PC-3 (cell line): ENCODE data around the gene PIM3. TPM values are rescaled to one million over a fixed set of nuclear protein-coding genes. Genes with fewer than 3 reads are reported as not detected.

Source experiments
- ATAC-seq: fragments of 200-7000 bp; cut with Tn5 transposase; 2 replicates; pipeline ENCODE4 v1.9.1; 2020; ENCODE audit warnings: mild to moderate bottlenecking, moderate library complexity
- BruUV-seq: library from RNA; stranded (reverse); fragments of 400-500 nt; replicated peaks from 2 replicates; lab custom pipeline; 2021; lab: Mats Ljungman, UMichigan
- CTCF ChIA-PET: fragments of 300-600 bp; sonication (Branson Sonifier 250); formaldehyde crosslinking; loops from one replicate; lab custom pipeline; 2022; ENCODE audit warnings: antibody characterized with exemption; lab: Charles Lee
- POLR2A ChIA-PET: fragments of 300-600 bp; sonication (Branson Sonifier 250); formaldehyde crosslinking; loops from one replicate; lab custom pipeline; 2022; ENCODE audit warnings: antibody characterized with exemption; ENCODE audit not compliant: unreplicated experiment; lab: Charles Lee
- DNase-seq: peaks from one replicate; pipeline ENCODE4 v3.0.0-alpha.2; 2015
- H2AFZ ChIP-seq: fragments of 300-600 bp; sonication (generic); 2 replicates; pipeline ENCODE4 v1.6.0; 2016; ENCODE audit warnings: antibody characterized with exemption, low read length
- H3F3A ChIP-seq: fragments of 300-600 bp; sonication (generic); one replicate; pipeline ENCODE4 v1.6.0; 2017; ENCODE audit warnings: antibody characterized with exemption, low read length, control low read depth, mild to moderate bottlenecking; ENCODE audit not compliant: unreplicated experiment
- H3K27ac ChIP-seq: fragments of 300-600 bp; sonication (generic); 2 replicates; pipeline ENCODE4 v1.5.1; 2016; ENCODE audit warnings: mild to moderate bottlenecking, low read length
- H3K27me3 ChIP-seq: fragments of 300-600 bp; sonication (generic); 2 replicates; pipeline ENCODE4 v1.6.1; 2016; ENCODE audit warnings: low read length, mixed read lengths
- H3K36me3 ChIP-seq: fragments of 300-600 bp; sonication (generic); 2 replicates; pipeline ENCODE4 v1.6.1; 2016; ENCODE audit warnings: low read depth, mixed run types, low read length, mixed read lengths
- H3K4me1 ChIP-seq: fragments of 300-600 bp; sonication (generic); 2 replicates; pipeline ENCODE4 v1.5.1; 2016; ENCODE audit warnings: low read length; ENCODE audit not compliant: insufficient read depth
- H3K4me2 ChIP-seq: fragments of 300-600 bp; sonication (generic); 2 replicates; pipeline ENCODE4 v1.6.0; 2016; ENCODE audit warnings: low read length
- H3K4me3 ChIP-seq: fragments of 300-600 bp; sonication (generic); 2 replicates; pipeline ENCODE4 v1.5.1; 2016; ENCODE audit warnings: mild to moderate bottlenecking, low read length, mixed read lengths
- H3K79me2 ChIP-seq: fragments of 300-600 bp; sonication (generic); 2 replicates; pipeline ENCODE4 v1.6.1; 2017; ENCODE audit warnings: low read length, mixed read lengths
- H3K9ac ChIP-seq: fragments of 300-600 bp; sonication (generic); 2 replicates; pipeline ENCODE4 v1.6.0; 2016; ENCODE audit warnings: mild to moderate bottlenecking, low read length
- H3K9me2 ChIP-seq: fragments of 300-600 bp; sonication (generic); replicated peaks from 2 replicates; pipeline ENCODE4 v1.6.1; 2016; ENCODE audit warnings: mixed run types, low read length, mixed read lengths
- H3K9me3 ChIP-seq: fragments of 300-600 bp; sonication (generic); 2 replicates; pipeline ENCODE4 v1.6.1; 2016; ENCODE audit warnings: low read length, mixed read lengths
- H4K20me1 ChIP-seq: fragments of 300-600 bp; sonication (generic); 2 replicates; pipeline ENCODE4 v1.6.1; 2016; ENCODE audit warnings: low read length, mixed read lengths
- EZH2 ChIP-seq: fragments of 300-600 bp; sonication (generic); IDR thresholded peaks from one replicate; pipeline ENCODE4 v1.6.1; 2017; ENCODE audit warnings: antibody characterized with exemption, mild to moderate bottlenecking, low read length; ENCODE audit not compliant: unreplicated experiment
- EZH2phosphoT487 ChIP-seq: fragments of 300-600 bp; sonication (generic); IDR thresholded peaks from 2 replicates; pipeline ENCODE4 v1.6.1; 2018; ENCODE audit warnings: mild to moderate bottlenecking, antibody characterized with exemption, low read length, borderline replicate concordance
- intact Hi-C: fragments of 100-400 bp; cut with micrococcal nuclease; formaldehyde crosslinking; loops from 2 replicates; pipeline ENCODE4 v1.9.0; 2023
- total RNA-seq: library from RNA; depleted of rRNA; stranded (reverse); fragments of >200 nt; gene quantifications from 2 replicates; pipeline ENCODE4 v1.2.3, GENCODE V29; 2014
- TF ChIP-seq, protein P1 (sequence below): fragments of 300-600 bp; sonication (generic); conservative IDR thresholded peaks from 2 replicates; pipeline ENCODE4 v1.5.1; 2017; ENCODE audit warnings: antibody characterized with exemption, low read depth, mild to moderate bottlenecking, low read length

The PIM3 gene
- total RNA-seq, 1 experiment from 2014 or later: 61.7 TPM

DNA sequence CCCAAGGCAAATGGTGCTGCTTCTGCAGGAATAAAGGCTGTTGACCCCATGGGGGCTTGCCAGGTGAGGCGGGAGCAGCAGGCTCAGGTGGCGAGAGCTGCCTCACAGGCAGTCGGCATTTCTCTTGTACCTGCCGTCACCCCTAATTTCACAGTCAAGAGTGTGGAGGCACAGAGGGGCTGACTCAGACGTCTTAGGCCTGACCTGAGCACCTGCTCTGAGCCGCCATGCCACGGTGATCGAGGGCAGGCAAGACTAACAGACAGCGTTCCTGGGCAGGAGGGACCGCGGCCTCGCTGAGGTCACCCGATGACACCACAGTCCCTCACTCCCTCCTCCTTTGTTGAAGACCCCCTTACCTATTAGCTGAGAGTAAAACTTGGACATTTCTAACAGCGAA is 47.5 kb upstream of the PIM3 start:
- H3K27me3 ChIP-seq: no peaks in the 10 kb centered on the region
- H3K9me2 ChIP-seq: no peaks in the 10 kb centered on the region
- ChIA-PET POLR2A (no interaction called here), CTCF (no interaction called here)
- no peaks in the 10 kb centered on the region for H4K20me1 ChIP-seq
- no peak overlapping the region for H2AFZ ChIP-seq
- H3K79me2 ChIP-seq: peaks cover 15% of the 10 kb centered on the region
- no peaks in the 10 kb centered on the region for H3K9me3 ChIP-seq
- H3F3A ChIP-seq: no peaks in the 10 kb centered on the region
- 0 out of 2 replicates have a peak, but pooled peaks cover 7% of the 10 kb centered on the region for H3K4me1 ChIP-seq
- H3K4me3 ChIP-seq: no peak overlapping the region
- no peak overlapping the region for H3K27ac ChIP-seq
- ATAC-seq (no peak), DNase-seq (no peak)
- no peak overlapping the region for H3K9ac ChIP-seq
- no peak overlapping the region for H3K4me2 ChIP-seq
- TF ChIP-seq, protein P1, sequence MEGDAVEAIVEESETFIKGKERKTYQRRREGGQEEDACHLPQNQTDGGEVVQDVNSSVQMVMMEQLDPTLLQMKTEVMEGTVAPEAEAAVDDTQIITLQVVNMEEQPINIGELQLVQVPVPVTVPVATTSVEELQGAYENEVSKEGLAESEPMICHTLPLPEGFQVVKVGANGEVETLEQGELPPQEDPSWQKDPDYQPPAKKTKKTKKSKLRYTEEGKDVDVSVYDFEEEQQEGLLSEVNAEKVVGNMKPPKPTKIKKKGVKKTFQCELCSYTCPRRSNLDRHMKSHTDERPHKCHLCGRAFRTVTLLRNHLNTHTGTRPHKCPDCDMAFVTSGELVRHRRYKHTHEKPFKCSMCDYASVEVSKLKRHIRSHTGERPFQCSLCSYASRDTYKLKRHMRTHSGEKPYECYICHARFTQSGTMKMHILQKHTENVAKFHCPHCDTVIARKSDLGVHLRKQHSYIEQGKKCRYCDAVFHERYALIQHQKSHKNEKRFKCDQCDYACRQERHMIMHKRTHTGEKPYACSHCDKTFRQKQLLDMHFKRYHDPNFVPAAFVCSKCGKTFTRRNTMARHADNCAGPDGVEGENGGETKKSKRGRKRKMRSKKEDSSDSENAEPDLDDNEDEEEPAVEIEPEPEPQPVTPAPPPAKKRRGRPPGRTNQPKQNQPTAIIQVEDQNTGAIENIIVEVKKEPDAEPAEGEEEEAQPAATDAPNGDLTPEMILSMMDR: no peak
- no peak for TF ChIP-seq EZH2
- no peak for TF ChIP-seq EZH2phosphoT487
- intact Hi-C loops: no loop called here
- no TSS peak for BruUV-seq
- H3K36me3 ChIP-seq: no peaks in the 10 kb centered on the region

DNA sequence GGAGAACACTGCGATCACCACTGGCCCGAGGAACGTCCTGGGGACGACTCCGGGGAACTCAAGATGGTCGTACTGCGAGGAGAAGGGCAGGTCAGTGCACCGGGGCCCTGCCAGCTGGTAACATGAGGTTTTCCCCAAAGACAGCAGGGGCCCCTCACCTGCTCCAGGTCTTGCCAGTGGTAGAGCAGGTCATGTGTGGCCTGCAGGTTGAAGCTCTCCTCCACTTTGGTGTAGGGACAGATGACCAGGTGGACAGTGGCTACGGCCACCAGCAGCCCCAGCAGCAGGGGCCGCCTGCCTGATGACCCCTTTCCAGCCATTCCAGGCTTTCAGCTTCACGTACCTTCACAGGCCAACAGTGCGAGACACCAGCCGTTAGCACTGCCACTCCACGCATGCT is 47.1 kb upstream of the PIM3 start:
- H3K9ac ChIP-seq: no peak overlapping the region
- H4K20me1 ChIP-seq: no peaks in the 10 kb centered on the region
- intact Hi-C loops: no loop called here
- no peak overlapping the region for H3K4me3 ChIP-seq
- H3K79me2 ChIP-seq: peaks cover 15% of the 10 kb centered on the region
- H3K4me1 ChIP-seq: 0 out of 2 replicates have a peak, but pooled peaks cover 7% of the 10 kb centered on the region
- no peak overlapping the region for H2AFZ ChIP-seq
- DNase-seq (no peak), ATAC-seq (no peak)
- no TSS peak for BruUV-seq
- no peaks in the 10 kb centered on the region for H3K9me2 ChIP-seq
- TF ChIP-seq EZH2: no peak
- TF ChIP-seq EZH2phosphoT487: no peak
- TF ChIP-seq, protein P1: no peak
- H3K9me3 ChIP-seq: no peaks in the 10 kb centered on the region
- CTCF ChIA-PET: no interaction called here
- POLR2A ChIA-PET: no interaction called here
- H3K27me3 ChIP-seq: no peaks in the 10 kb centered on the region
- no peaks in the 10 kb centered on the region for H3K36me3 ChIP-seq
- H3K27ac ChIP-seq: no peak overlapping the region
- no peak overlapping the region for H3K4me2 ChIP-seq
- H3F3A ChIP-seq: no peaks in the 10 kb centered on the region

DNA sequence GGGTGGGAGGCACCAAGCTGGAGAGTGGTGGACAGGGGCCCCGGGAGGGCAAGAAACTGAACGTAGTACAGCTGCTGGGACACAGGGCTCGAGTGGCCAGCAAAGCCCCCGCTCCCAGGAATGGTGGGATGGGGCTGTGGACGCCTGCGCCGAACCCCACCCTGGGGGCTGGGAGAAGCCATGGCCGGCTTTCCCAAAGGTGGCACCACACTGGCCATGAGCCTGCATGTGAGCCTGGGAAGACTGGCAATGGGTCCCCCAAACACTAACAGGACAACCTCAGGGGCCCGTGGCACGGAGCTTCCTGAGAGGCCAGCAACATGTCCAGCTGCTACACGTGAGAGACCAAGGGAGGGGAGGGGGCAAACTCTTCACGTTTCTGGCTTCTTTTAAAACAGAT is 46.3 kb upstream of the PIM3 start:
- no peaks in the 10 kb centered on the region for H3K36me3 ChIP-seq

More for the DNA sequence above, 46.3 kb upstream of the PIM3 start:
- H3K9ac ChIP-seq: no peak overlapping the region
- no peak overlapping the region for H3K27ac ChIP-seq
- H3K4me3 ChIP-seq: no peak overlapping the region
- no peaks in the 10 kb centered on the region for H3K9me3 ChIP-seq
- H3F3A ChIP-seq: no peaks in the 10 kb centered on the region
- peaks cover 19% of the 10 kb centered on the region for H3K79me2 ChIP-seq
- DNase-seq (no peak), ATAC-seq (no peak)
- no peaks in the 10 kb centered on the region for H3K27me3 ChIP-seq
- H3K9me2 ChIP-seq: no peaks in the 10 kb centered on the region
- TF ChIP-seq EZH2phosphoT487 (no peak), EZH2 (no peak)
- TF ChIP-seq, protein P1: no peak
- H4K20me1 ChIP-seq: no peaks in the 10 kb centered on the region
- intact Hi-C loops: no loop called here
- ChIA-PET CTCF (no interaction called here), POLR2A (no interaction called here)
- H3K4me1 ChIP-seq: peaks cover 7% of the 10 kb centered on the region
- no peak overlapping the region for H2AFZ ChIP-seq
- BruUV-seq: no TSS peak
- H3K4me2 ChIP-seq: no peak overlapping the region
